ENCODE data around the gene CAPN11.

Gene CAPN11

DNA sequence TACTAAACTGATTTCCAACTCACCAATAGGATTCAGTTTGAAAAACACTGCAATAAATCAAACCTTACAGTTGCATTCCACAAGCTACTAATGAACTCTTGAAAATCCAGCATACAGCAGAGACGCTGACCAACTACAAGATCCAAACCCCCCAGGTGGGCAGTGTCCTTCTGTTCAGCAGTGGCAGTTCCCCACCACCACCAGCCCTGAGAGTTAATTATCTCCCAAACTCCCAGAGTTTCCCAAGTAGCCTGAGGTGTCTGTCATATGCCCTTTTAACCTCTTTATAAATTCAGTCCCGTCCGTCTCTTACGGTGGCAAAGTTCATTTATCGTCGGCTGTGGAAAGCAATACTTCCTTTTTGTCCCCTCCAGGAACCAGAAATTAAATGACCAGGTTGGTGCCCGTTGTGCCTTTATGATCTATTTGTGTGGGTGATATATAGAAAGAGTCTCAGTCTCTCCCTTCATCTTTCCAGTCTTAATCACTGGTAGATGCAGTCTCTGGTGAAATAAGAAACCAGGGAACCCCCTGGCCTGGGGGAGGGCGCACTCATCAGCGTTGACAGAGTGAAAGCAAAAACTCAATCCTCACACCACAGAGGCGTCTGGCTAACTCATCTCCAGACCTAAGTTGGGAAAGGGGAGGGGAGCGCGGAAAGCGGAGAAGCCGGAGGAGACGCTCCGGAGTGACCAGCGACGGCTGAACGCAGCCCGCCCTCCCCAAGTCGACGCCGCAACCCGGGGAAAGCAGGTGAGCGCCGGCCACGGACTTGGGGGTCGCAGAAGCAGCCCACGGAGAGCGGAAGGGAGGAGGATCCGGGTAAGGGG, 32.1 kb upstream of the CAPN11 start:
- TF ChIP-seq, protein P1, sequence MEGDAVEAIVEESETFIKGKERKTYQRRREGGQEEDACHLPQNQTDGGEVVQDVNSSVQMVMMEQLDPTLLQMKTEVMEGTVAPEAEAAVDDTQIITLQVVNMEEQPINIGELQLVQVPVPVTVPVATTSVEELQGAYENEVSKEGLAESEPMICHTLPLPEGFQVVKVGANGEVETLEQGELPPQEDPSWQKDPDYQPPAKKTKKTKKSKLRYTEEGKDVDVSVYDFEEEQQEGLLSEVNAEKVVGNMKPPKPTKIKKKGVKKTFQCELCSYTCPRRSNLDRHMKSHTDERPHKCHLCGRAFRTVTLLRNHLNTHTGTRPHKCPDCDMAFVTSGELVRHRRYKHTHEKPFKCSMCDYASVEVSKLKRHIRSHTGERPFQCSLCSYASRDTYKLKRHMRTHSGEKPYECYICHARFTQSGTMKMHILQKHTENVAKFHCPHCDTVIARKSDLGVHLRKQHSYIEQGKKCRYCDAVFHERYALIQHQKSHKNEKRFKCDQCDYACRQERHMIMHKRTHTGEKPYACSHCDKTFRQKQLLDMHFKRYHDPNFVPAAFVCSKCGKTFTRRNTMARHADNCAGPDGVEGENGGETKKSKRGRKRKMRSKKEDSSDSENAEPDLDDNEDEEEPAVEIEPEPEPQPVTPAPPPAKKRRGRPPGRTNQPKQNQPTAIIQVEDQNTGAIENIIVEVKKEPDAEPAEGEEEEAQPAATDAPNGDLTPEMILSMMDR (IDR thresholded peaks at IDR 0.05): no peak

DNA sequence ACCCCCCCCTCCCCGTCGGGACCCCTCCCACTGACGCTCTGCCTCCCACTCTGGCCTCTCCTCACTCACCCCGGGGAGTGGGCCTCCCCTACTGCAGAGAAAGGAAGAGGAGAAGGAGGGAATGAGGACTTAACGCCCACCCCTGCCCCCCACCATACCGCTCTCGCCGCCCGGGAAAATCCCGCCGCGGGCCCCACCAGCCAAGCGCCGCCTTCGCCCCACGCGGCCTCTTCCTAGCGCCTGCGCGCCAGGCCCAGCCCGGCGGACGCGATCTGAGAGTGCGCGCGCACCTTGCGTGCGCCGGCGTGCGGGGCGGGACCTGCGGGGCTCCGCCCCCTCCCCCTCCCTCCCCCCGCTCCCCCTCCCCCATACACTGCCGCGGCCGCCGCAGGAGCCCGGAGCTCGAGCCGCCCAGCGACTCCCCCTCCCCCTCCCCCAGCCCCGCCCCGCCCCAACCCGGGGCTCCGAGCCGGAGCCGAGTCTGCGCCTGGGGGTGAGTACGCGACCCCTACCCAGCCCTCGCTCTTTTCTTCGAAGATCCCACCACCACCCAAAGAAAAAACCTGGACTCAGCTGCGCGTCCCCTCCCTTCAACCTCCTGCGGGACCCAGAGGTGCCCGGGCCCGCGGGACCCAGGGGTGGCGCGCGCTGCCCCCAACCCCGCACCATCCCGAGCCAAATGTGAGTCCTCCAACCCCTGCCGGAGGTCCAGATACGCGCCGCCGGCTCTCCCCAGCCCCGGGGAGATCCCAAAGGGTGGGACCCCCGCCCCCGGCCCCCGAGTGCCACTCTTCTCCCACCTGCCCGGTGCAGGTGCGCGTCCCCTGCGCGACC, 31.2 kb upstream of the CAPN11 start, which contains the start of the genes MRPL14 and TMEM63B:
Gene MRPL14 (minus strand): TSS at position 267 of the 834 bp plus-strand sequence. CDS start 10,841 bp downstream, outside the sequence.
Gene TMEM63B (plus strand): TSS at position 369 of the 834 bp plus-strand sequence. CDS start 7,031 bp downstream, outside the sequence.
- TF ChIP-seq, protein P1 (IDR thresholded peaks at IDR 0.05): no peak

GRCh38 chr6:44128020-44128917, 30.4 kb upstream of the CAPN11 start:
- TF ChIP-seq, protein P1 (IDR thresholded peaks at IDR 0.05): no peak

DNA sequence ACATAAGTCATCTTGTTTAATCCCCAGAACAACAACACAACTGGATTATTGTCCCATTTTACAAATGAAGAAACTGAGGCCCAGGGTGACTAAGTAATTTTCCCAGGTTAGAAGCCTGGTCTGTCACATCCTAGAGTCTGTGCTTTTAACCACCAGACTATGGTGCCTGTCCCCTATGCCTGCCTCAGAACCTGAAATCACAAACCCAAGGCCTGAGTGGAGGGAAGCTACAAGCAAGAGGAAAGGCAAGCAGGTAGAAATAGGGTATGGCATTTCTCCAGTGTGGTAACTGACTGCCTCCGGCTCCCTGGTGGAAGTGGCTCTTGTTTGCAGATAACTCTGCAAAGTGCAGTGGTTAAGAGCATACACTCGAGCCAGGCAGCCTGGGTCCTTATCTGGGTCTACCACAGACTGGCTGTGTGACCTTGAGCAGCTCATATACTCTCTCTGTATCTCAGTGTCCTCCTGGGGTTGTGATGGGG, 28.7 kb upstream of the CAPN11 start:
- TF ChIP-seq, protein P1 (IDR thresholded peaks at IDR 0.05): no peak

DNA sequence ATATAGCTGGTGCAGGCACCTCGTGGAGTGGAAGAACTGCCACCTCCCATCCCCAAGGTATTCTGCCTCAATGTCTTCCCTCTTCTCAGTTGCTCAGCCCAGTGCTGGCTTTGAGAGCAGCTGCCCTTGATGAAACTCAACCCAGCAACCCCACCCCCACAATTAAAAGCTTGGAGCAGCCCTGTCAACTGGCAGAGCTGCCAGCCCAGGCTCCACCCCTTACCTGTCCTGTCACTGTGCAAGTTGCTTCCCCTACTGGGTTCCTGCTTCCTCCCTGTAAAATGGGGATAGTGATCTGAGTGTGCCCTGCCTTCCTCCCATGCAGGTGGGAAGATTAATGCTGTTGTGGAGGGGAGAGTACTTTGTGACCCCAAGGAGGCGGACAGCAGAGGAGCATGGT, 26.7 kb upstream of the CAPN11 start:
- TF ChIP-seq, protein P1 (IDR thresholded peaks at IDR 0.05): no peak

GRCh38 chr6:44132476-44132875, 26.1 kb upstream of the CAPN11 start:
- TF ChIP-seq, protein P1 (IDR thresholded peaks at IDR 0.05): no peak
